DMS153 treated with DMSO at 0.1 percent for 48 hours (cell line): ENCODE data around the gene FLG2.
"Not testable (repeated sequence)": the region's sequence is repeated elsewhere in the genome, so short reads cannot be mapped to it uniquely, and the experiment has no call there.

Experiments
- DNase-seq: peaks from one replicate; lab custom pipeline; 2025; ENCODE audit not compliant: unreplicated experiment; lab: John Stamatoyannopoulos, UW

The FLG2 gene

DNA sequence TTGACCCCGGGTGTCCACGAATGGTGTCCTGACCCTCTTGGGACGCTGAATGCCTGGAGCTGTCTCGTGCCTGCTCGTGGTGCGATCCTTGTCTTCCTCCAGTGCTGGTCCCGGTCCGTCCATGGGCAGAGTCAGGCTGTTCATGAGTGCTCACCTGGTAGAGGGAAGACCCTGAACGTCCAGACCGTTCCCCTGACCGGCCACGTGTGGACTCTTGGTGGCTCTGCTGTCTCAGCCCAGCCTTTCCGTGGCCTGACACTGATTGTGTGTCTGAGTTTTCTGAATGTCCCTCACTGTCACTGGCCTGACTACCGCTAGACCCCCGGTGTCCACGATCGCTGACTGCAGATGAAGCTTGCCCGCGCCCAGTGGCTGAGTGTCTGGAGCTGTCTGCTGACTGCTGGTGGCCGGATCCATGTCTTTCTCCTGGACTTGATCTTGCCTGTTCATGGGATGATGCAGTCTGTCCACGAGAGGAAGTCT is 46.4 kb downstream of the FLG2 start:
- DNase-seq: no peak

DNA sequence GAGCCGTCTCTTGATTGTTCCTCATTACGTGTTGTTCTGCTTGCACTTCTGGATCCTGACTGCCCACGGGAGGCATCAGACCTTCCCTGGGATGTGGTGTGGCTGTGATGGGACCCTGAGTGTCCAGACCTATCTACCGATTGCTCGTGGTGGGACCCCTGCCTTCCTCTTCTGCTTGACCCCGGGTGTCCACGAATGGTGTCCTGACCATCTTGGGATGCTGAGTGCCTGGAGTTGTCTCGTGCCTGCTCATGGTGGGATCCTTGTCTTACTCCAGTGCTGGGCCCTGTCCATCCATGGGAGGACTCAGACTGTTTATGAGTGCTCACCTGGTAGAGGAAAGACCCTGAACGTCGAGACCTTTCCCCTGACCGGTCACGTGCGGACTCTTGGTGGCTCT is 47.6 kb downstream of the FLG2 start:
- DNase-seq: not testable (repeated sequence)

DNA sequence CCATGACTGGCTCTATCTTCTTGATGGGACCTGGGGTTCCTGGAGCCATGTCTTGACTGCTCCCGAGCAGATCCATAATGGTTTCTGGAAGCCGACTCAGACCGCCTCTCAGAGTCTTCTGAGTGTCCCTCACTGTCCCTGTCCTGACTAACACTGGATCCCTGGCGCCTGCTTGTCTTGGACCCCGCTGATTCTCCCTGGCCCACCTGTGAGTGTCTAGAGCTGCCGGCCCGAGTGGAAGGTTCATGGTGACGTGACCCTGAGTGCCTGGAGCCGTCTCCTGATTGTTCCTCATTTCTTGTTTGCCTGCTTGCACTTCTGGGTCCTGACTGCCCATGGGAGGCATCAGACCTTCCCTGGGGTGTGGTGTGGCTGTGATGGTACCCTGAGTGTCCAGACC is 49.9 kb downstream of the FLG2 start:
- DNase-seq: no peak

DNA sequence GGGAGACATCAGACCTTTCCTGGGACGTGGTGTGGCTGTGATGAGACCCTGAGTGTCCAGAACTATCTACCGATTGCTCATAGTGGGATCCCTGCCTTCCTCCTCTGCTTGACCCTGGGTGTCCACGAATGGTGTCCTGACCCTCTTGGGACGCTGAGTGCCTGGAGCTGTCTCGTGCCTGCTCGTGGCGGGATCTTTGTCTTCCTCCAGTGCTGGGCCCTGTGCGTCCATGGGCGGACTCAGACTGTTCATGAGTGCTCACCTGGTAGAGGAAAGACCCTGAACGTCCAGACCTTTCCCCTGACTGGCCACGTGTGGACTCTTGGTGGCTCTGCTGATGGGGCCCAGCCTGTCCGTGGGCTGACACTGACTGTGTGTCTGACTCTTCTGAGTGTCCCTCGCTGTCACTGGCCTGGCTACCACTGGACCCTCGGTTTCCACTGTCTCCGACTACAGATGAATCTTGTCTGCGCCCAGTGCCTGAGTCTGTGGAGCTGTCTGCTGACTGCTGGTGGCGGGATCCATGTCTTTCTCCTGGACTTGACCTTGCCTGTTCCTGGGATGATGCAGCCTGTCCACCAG is 50.4 kb downstream of the FLG2 start:
- DNase-seq: not testable (repeated sequence)

DNA sequence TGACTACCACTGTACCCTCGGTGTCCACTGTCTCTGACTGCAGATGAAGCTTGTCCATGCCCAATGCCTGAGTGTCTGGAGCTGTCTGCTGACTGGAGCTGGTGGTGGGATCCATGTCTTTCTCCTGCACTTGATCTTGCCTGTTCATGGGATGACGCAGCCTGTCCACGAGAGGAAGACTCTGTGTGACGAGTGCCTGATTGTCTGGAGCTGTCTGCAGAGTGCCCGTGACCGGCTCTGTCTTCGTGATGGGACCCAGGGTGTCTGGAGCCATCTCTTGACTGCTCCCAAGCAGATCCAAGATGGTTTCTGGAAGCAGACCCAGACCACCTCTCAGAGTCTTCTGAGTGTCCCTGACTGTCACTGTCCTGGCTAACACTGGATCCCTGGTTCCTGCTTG is 51.0 kb downstream of the FLG2 start:
- not testable (repeated sequence) for DNase-seq

DNA sequence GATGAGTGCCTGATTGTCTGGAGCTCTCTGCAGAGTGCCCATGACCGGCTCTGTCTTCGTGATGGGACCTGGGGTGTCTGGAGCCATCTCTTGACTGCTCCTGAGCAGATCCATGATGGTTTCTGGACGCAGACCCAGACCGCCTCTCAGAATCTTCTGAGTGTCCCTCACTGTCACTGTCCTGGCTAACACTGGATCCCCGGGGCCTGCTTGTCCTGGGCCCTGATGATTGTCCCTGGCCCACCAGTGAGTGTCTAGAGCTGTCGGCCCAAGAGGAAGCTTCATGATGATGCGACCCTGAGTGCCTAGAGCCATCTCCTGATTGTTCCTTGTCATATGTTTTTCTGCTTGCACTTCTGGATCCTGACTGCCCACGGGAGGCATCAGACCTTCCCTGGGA is 51.8 kb downstream of the FLG2 start:
- not testable (repeated sequence) for DNase-seq

DNA sequence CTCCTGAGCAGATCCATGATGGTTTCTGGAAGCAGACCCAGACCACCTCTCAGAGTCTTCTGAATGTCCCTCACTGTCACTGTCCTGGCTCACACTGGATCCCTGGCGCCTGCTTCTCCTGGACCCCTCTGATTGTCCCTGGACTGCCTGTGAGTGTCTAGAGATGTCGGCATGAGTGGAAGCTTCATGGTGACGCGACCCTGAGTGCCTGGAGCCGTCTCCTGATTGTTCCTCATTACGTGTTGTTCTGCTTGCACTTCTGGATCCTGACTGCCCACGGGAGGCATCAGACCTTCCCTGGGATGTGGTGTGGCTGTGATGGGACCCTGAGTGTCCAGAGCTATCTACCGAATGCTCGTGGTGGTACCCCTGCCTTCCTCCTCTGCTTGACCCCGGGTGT is 53.7 kb downstream of the FLG2 start:
- not testable (repeated sequence) for DNase-seq

DNA sequence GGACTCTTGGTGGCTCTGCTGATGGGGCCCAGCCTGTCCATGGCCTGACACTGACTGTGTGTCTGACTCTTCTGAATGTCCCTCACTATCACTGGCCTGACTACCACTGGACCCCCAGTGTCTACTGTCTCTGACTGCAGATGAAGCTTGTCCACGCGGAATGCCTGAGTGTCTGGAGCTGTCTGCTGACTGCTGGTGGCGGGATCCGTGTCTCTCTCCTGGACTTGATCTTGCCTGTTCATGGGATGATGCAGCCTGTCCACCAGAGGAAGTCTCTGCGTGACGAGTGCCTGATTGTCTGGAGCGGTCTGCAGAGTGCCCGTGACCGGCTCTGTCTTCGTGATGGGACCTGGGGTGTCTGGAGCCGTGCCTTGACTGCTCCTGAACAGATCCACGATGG is 55.0 kb downstream of the FLG2 start:
- DNase-seq: not testable (repeated sequence)

DNA sequence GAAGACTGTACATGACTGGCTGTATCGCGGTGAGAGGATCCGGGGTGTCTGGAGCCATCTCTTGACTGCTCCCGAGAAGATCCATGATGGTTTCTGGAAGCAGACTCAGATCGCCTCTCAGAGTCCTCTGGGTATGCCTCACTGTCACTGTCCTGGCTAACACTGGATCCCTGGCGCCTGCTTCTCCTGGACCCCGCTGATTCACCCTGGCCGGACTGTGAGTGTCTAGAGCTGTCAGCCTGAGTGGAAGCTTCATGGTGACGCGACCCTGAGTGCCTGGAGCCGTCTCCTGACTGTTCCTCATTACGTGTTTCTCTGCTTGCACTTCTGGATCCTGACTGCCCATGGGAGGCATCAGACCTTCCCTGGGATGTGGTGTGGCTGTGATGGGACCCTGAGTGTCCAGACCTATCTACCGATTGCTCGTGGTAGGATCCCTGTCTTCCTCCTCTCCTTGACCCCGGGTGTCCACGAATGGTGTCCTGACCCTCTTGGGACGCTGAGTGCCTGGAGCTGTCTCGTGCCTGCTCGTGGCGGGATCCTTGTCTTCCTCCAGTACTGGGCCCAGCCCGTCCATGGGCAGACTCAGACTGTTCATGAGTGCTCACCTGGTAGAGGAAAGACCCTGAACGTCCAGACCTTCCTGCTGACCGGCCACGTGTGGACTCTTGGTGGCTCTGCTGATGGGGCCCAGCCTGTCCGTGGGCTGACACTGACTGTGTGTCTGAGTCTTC is 56.5 kb downstream of the FLG2 start:
- DNase-seq: not testable (repeated sequence)
